GM12875 (cell line): ENCODE results near the gene KIF16B.

Experiments
- H3K4me3 ChIP-seq: one replicate; pipeline ENCODE4 v1.5.1; 2011; ENCODE audit warnings: low read depth, low read length, control low read depth
- TF ChIP-seq, protein P1 (sequence below): IDR thresholded peaks from 2 replicates; pipeline ENCODE4 v1.5.1; 2011; ENCODE audit warnings: low read depth, mild to moderate bottlenecking, control low read depth, inconsistent platforms, low read length, moderate library complexity, borderline replicate concordance; ENCODE audit not compliant: insufficient read depth

The KIF16B gene

DNA sequence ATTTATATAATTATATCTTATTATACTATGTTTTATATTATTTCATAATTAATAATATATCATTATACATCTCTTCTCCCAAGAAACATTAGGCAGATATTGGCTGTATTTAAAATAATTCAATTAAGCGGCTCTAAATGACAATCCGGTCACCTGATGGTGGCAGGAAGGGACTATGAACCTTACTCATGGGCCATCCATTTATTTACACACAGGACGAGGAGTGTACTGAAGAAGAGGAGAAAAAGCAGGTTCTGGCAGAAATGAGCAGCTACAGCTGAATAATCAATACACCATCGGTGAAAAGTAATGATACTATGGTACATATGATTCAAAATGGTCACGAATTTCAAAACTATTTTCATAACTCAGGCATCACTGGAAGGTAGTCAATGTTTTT lies 277.7 kb downstream of the KIF16B start:
- no peak overlapping the region for H3K4me3 ChIP-seq
- TF ChIP-seq, protein P1, sequence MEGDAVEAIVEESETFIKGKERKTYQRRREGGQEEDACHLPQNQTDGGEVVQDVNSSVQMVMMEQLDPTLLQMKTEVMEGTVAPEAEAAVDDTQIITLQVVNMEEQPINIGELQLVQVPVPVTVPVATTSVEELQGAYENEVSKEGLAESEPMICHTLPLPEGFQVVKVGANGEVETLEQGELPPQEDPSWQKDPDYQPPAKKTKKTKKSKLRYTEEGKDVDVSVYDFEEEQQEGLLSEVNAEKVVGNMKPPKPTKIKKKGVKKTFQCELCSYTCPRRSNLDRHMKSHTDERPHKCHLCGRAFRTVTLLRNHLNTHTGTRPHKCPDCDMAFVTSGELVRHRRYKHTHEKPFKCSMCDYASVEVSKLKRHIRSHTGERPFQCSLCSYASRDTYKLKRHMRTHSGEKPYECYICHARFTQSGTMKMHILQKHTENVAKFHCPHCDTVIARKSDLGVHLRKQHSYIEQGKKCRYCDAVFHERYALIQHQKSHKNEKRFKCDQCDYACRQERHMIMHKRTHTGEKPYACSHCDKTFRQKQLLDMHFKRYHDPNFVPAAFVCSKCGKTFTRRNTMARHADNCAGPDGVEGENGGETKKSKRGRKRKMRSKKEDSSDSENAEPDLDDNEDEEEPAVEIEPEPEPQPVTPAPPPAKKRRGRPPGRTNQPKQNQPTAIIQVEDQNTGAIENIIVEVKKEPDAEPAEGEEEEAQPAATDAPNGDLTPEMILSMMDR = no peak

DNA sequence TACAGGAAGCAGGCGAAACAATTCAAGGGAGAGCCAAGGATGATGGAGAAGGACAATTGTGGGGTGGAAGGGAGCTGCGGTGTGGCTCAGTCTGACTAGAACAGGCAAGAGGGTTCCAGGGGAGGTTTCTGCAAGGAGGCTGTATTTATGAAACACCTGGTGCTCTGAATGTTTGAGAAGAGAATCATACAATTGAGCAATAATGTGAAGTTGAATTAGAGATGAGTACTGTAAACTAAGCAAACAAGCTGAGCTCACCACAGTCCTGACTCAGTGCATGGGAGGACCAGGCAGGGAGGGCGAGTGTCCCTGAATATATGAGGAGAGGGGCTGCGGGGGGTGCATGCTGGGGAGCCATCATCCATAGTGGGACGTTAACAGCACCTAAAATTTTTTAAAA lies 279.7 kb downstream of the KIF16B start:
- TF ChIP-seq, protein P1 = no peak
- H3K4me3 ChIP-seq = no peak overlapping the region

DNA sequence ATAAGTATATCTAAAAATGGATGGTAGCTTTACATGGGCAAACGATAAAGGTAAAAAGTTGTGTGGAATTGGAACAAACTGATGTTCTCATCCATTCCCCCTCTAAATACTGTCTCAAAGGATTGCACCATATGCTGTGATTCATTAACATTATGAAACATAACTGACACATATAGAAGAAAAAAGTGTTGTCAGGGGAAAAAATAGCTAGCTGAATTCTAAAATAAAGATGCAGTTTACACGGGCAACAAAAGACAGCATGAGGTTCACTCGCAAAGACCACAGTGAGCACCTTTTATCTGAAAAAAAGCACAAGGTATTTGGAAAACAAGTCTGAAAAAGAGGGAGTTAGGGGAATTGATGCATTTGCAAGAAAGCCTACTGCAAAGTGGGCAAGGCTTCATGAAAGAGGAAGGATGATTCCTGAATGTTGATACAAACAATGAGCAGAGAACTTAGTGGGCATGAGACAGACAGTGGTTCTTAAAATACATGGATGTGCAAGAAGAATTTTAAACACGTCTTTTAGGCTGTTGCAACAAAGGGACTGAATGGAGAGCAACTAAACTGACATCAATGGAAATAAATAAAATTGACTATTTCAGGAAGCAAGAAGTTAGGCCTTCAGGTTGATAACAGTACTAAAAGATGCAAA lies 280.9 kb downstream of the KIF16B start:
- TF ChIP-seq, protein P1 = no peak
- no peak overlapping the region for H3K4me3 ChIP-seq

DNA sequence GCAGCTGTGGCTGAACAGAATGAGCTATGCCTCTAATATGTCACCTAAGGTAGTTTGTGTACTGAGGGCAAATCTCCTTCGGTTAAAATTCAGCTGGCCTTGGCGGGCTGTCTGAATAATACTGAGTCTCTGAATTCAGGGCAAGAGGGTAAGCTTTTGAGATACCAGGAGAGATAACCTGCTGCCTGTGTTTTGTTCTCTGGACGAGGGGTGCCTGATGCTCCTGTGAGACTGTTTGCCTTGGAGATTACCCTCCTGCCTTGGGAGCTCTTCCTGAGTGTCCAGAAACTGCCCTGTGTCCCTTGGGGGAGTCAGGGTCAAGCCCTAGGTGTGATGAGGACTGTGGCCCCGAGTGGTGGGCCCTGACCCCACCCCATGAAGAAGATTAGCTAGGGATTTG lies 282.9 kb downstream of the KIF16B start:
- TF ChIP-seq, protein P1 = no peak
- H3K4me3 ChIP-seq = no peak overlapping the region

DNA sequence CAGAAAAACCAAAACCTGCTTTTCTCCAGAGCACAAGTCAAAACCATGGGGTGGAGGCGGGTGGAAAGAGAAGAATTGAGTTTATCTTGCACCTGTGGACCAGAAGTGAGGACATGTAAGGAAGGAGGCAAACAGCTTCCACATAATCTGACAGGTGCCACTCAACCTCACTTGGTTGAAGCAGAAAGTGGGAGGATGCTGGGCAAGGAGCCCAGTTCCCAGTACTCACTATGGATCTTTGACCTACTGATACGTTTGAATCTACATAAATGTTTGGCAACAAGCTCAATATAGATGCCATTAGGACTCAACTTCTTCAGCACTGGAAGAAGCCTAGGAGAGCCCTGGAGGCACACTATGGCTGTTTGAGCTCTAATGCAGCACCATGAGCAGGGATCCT lies 285.5 kb downstream of the KIF16B start:
- TF ChIP-seq, protein P1 = no peak

DNA sequence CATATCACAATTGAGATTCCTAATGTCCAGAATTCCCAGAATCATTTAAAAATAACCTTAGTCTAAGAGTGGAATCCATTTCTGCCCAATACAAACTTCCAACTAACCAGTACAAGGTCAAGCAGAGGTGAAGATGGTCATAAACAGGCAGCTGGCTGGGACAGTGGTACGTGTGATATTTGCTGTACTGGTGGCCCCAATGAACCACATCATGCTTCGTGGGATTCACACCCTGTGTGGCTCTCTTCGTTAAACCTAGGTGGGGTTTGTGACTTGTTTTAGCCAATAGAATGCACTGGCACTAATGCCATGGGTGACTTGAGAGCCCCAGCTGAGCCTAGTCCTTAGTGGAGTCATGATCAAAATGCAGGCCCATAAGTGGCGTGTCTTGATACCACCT lies 286.6 kb downstream of the KIF16B start:
- TF ChIP-seq, protein P1 = no peak
- no peak overlapping the region for H3K4me3 ChIP-seq

More for the DNA sequence above, 285.5 kb downstream of the KIF16B start:
- H3K4me3 ChIP-seq = no peak overlapping the region

DNA sequence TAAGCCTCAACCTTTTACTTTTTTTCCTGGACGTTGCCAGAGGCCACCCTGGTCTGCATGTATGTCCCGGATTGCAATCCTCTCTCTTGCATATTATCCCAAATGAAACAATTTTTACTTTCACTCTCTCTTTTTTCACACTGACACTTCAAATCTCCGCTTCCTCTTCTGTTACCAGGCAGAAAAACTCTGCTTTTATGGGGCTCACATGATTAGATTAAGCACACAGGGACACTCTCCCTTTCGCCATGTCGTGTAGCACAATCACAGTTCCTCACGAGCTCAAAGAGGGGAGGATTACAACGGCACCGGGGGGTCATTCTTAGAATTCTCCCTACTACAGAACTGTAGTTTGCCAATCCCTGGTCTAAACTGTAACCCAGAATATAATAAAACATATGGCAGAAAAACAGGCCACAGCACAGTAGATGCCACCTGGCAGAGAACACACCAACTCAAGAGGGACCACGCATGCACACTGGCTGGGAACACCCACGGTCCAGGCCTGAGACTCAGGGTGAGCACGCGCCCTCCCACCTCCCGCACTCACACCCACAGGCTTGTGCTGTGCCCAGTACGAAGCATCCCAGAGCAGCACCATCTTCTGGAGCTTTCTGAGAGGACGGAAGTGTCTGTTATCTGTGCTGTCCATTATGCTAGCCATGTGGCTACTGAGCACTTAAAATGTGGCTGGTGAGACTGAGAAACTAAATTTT lies 288.7 kb downstream of the KIF16B start:
- TF ChIP-seq, protein P1 = no peak
- H3K4me3 ChIP-seq = no peak overlapping the region
